NCI-H446 treated with DMSO at 0.1 percent for 48 hours (cell line): Measurements from ENCODE around the gene GDF2.

ENCODE experiments used
- DNase-seq: peaks from one replicate; lab custom pipeline; 2025; lab: John Stamatoyannopoulos, UW

Gene GDF2

GRCh38 chr10:47322300-47323061, at the start of gene GDF2:
Gene GDF2 (plus strand): TSS chr10:47322454. CDS start chr10:47322669, 215 bp downstream.
- DNase-seq, result no peak

- DNase-seq, result no peak
Measured at GRCh38 chr10:47276071-47276470, 46.2 kb upstream of the GDF2 start.

GRCh38 chr10:47276576-47277351, 45.5 kb upstream of the GDF2 start:
- no peak for DNase-seq

- no peak for DNase-seq
Measured at GRCh38 chr10:47277352-47278151, 44.7 kb upstream of the GDF2 start.

- DNase-seq, result no peak
Measured at GRCh38 chr10:47278152-47278473, 44.1 kb upstream of the GDF2 start.

GRCh38 chr10:47278720-47279119, 43.5 kb upstream of the GDF2 start:
- DNase-seq, result no peak

- no peak for DNase-seq
Measured at GRCh38 chr10:47279276-47279675, 43.0 kb upstream of the GDF2 start.

- DNase-seq, result no peak
Measured at GRCh38 chr10:47282005-47282656, 40.1 kb upstream of the GDF2 start.

- no peak for DNase-seq
Measured at GRCh38 chr10:47282657-47283018, 39.6 kb upstream of the GDF2 start.

- DNase-seq, result no peak
Measured at GRCh38 chr10:47283101-47283630, 39.1 kb upstream of the GDF2 start.

GRCh38 chr10:47283848-47284247, 38.4 kb upstream of the GDF2 start:
- DNase-seq, result no peak

- no peak for DNase-seq
Measured at GRCh38 chr10:47285381-47286115, 36.7 kb upstream of the GDF2 start.

GRCh38 chr10:47286116-47286505, 36.1 kb upstream of the GDF2 start:
- DNase-seq, result no peak

- DNase-seq, result no peak
Measured at GRCh38 chr10:47286591-47287315, 35.5 kb upstream of the GDF2 start.

GRCh38 chr10:47287365-47287802, 34.9 kb upstream of the GDF2 start:
- no peak for DNase-seq

GRCh38 chr10:47287805-47288204, 34.4 kb upstream of the GDF2 start:
- no peak for DNase-seq

- no peak for DNase-seq
Measured at GRCh38 chr10:47288236-47288635, 34.0 kb upstream of the GDF2 start.

GRCh38 chr10:47288916-47289495, 33.2 kb upstream of the GDF2 start:
- no peak for DNase-seq

- DNase-seq, result no peak
Measured at GRCh38 chr10:47289921-47290320, 32.3 kb upstream of the GDF2 start.

GRCh38 chr10:47290338-47290737, 31.9 kb upstream of the GDF2 start:
- DNase-seq, result no peak
